Measurements from ENCODE around the gene HS3ST5.
A peak's percentile ranks its signal among the peaks of the same experiment; 100 is the strongest.
"Not testable (repeated sequence)": the region's sequence is repeated elsewhere in the genome, so short reads cannot be mapped to it uniquely, and the experiment has no call there.

The HS3ST5 gene

GRCh38 chr6:114228675-114229074, 114.1 kb downstream of the HS3ST5 start:
- Histone ChIP-seq H3K27ac (ENCODE audit: low read depth, low read length) (no peak overlapping the region), H3K4me3 (ENCODE audit: low read depth, low read length) (no peak overlapping the region), H3K27me3 (ENCODE audit: control insufficient read depth, insufficient read depth, low read length) (no peaks in the 10 kb centered on the region), H3K4me1 (ENCODE audit: control insufficient read depth, insufficient read depth, low read length) (peaks cover 18% of the 10 kb centered on the region), H3K36me3 (ENCODE audit: control insufficient read depth, insufficient read depth, low read length) (no peaks in the 10 kb centered on the region), H3K9me3 (ENCODE audit: control insufficient read depth, insufficient read depth, low read length) (no peaks in the 10 kb centered on the region), H3K9ac (ENCODE audit: low read depth, low read length) (no peak overlapping the region)

- Histone ChIP-seq H3K27ac (ENCODE audit: low read depth, low read length) (no peak overlapping the region), H3K9me3 (ENCODE audit: control insufficient read depth, insufficient read depth, low read length) (no peaks in the 10 kb centered on the region), H3K4me1 (ENCODE audit: control insufficient read depth, insufficient read depth, low read length) (peaks cover 23% of the 10 kb centered on the region), H3K4me3 (ENCODE audit: low read depth, low read length) (no peak overlapping the region), H3K9ac (ENCODE audit: low read depth, low read length) (no peak overlapping the region), H3K27me3 (ENCODE audit: control insufficient read depth, insufficient read depth, low read length) (no peaks in the 10 kb centered on the region), H3K36me3 (ENCODE audit: control insufficient read depth, insufficient read depth, low read length) (no peaks in the 10 kb centered on the region)
Measured at GRCh38 chr6:114227944-114228468, 114.8 kb downstream of the HS3ST5 start.

- Histone ChIP-seq H3K9me3 (ENCODE audit: control insufficient read depth, insufficient read depth, low read length) (no peaks in the 10 kb centered on the region), H3K36me3 (ENCODE audit: control insufficient read depth, insufficient read depth, low read length) (no peaks in the 10 kb centered on the region), H3K4me3 (ENCODE audit: low read depth, low read length) (no peak overlapping the region), H3K4me1 (ENCODE audit: control insufficient read depth, insufficient read depth, low read length) (peaks cover 28% of the 10 kb centered on the region), H3K27ac (ENCODE audit: low read depth, low read length) (no peak overlapping the region), H3K9ac (ENCODE audit: low read depth, low read length) (no peak overlapping the region), H3K27me3 (ENCODE audit: control insufficient read depth, insufficient read depth, low read length) (no peaks in the 10 kb centered on the region)
Measured at GRCh38 chr6:114220241-114220640, 122.6 kb downstream of the HS3ST5 start.

GRCh38 chr6:114218437-114219340, 124.1 kb downstream of the HS3ST5 start:
- peaks cover 26% of the 10 kb centered on the region for H3K4me1 ChIP-seq (ENCODE audit: control insufficient read depth, insufficient read depth, low read length)
- H3K4me3 ChIP-seq (ENCODE audit: low read depth, low read length): no peak overlapping the region
- H3K9ac ChIP-seq (ENCODE audit: low read depth, low read length): no peak overlapping the region
- H3K27ac ChIP-seq (ENCODE audit: low read depth, low read length): no peak overlapping the region
- H3K9me3 ChIP-seq (ENCODE audit: control insufficient read depth, insufficient read depth, low read length): no peaks in the 10 kb centered on the region
- H3K27me3 ChIP-seq (ENCODE audit: control insufficient read depth, insufficient read depth, low read length): no peaks in the 10 kb centered on the region
- no peaks in the 10 kb centered on the region for H3K36me3 ChIP-seq (ENCODE audit: control insufficient read depth, insufficient read depth, low read length)

- not testable (repeated sequence) for H3K9ac ChIP-seq (ENCODE audit: low read depth, low read length); H3K27ac ChIP-seq (ENCODE audit: low read depth, low read length); H3K36me3 ChIP-seq (ENCODE audit: control insufficient read depth, insufficient read depth, low read length); H3K4me3 ChIP-seq (ENCODE audit: low read depth, low read length); H3K9me3 ChIP-seq (ENCODE audit: control insufficient read depth, insufficient read depth, low read length); H3K27me3 ChIP-seq (ENCODE audit: control insufficient read depth, insufficient read depth, low read length)
- peaks cover 19% of the 10 kb centered on the region for H3K4me1 ChIP-seq (ENCODE audit: control insufficient read depth, insufficient read depth, low read length)
Measured at GRCh38 chr6:114217996-114218395, 124.8 kb downstream of the HS3ST5 start.

- Histone ChIP-seq H3K4me1 (ENCODE audit: control insufficient read depth, insufficient read depth, low read length) (peaks cover 14% of the 10 kb centered on the region), H3K27me3 (ENCODE audit: control insufficient read depth, insufficient read depth, low read length) (no peaks in the 10 kb centered on the region), H3K4me3 (ENCODE audit: low read depth, low read length) (no peak overlapping the region), H3K36me3 (ENCODE audit: control insufficient read depth, insufficient read depth, low read length) (0 out of 2 replicates have a peak, but pooled peaks cover 3% of the 10 kb centered on the region), H3K9me3 (ENCODE audit: control insufficient read depth, insufficient read depth, low read length) (no peaks in the 10 kb centered on the region), H3K9ac (ENCODE audit: low read depth, low read length) (no peak overlapping the region), H3K27ac (ENCODE audit: low read depth, low read length) (no peak overlapping the region)
Measured at GRCh38 chr6:114216789-114217467, 125.9 kb downstream of the HS3ST5 start.

GRCh38 chr6:114210467-114210866, 132.4 kb downstream of the HS3ST5 start:
- Histone ChIP-seq H3K4me3 (ENCODE audit: low read depth, low read length) (no peak overlapping the region), H3K27me3 (ENCODE audit: control insufficient read depth, insufficient read depth, low read length) (no peaks in the 10 kb centered on the region), H3K27ac (ENCODE audit: low read depth, low read length) (no peak overlapping the region), H3K36me3 (ENCODE audit: control insufficient read depth, insufficient read depth, low read length) (peaks cover 3% of the 10 kb centered on the region; the same call in 1 of the 2 replicates), H3K9ac (ENCODE audit: low read depth, low read length) (no peak overlapping the region), H3K9me3 (ENCODE audit: control insufficient read depth, insufficient read depth, low read length) (peaks cover 10% of the 10 kb centered on the region), H3K4me1 (ENCODE audit: control insufficient read depth, insufficient read depth, low read length) (no peaks in the 10 kb centered on the region)

GRCh38 chr6:114203460-114203859, 139.4 kb downstream of the HS3ST5 start:
- Histone ChIP-seq H3K4me1 (ENCODE audit: control insufficient read depth, insufficient read depth, low read length) (peaks cover 35% of the 10 kb centered on the region), H3K27ac (ENCODE audit: low read depth, low read length) (no peak overlapping the region), H3K4me3 (ENCODE audit: low read depth, low read length) (no peak overlapping the region), H3K9ac (ENCODE audit: low read depth, low read length) (no peak overlapping the region; the same call in 1 of the 2 replicates), H3K36me3 (ENCODE audit: control insufficient read depth, insufficient read depth, low read length) (no peaks in the 10 kb centered on the region; the same call in 1 of the 2 replicates), H3K27me3 (ENCODE audit: control insufficient read depth, insufficient read depth, low read length) (no peaks in the 10 kb centered on the region), H3K9me3 (ENCODE audit: control insufficient read depth, insufficient read depth, low read length) (peaks cover 15% of the 10 kb centered on the region)

GRCh38 chr6:114202389-114202788, 140.4 kb downstream of the HS3ST5 start:
- Histone ChIP-seq H3K36me3 (ENCODE audit: control insufficient read depth, insufficient read depth, low read length) (no peaks in the 10 kb centered on the region; the same call in 1 of the 2 replicates), H3K4me1 (ENCODE audit: control insufficient read depth, insufficient read depth, low read length) (peaks cover 40% of the 10 kb centered on the region), H3K4me3 (ENCODE audit: low read depth, low read length) (peak overlapping the region; percentile 20; the same call in 1 of the 2 replicates), H3K27ac (ENCODE audit: low read depth, low read length) (peak overlapping the region; percentile 56), H3K9me3 (ENCODE audit: control insufficient read depth, insufficient read depth, low read length) (peaks cover 15% of the 10 kb centered on the region), H3K27me3 (ENCODE audit: control insufficient read depth, insufficient read depth, low read length) (no peaks in the 10 kb centered on the region), H3K9ac (ENCODE audit: low read depth, low read length) (no peak overlapping the region)

GRCh38 chr6:114200891-114201290, 141.9 kb downstream of the HS3ST5 start:
- Histone ChIP-seq H3K27ac (ENCODE audit: low read depth, low read length) (no peak overlapping the region), H3K9ac (ENCODE audit: low read depth, low read length) (no peak overlapping the region), H3K9me3 (ENCODE audit: control insufficient read depth, insufficient read depth, low read length) (peaks cover 9% of the 10 kb centered on the region), H3K27me3 (ENCODE audit: control insufficient read depth, insufficient read depth, low read length) (no peaks in the 10 kb centered on the region), H3K36me3 (ENCODE audit: control insufficient read depth, insufficient read depth, low read length) (no peaks in the 10 kb centered on the region), H3K4me1 (ENCODE audit: control insufficient read depth, insufficient read depth, low read length) (peaks cover 53% of the 10 kb centered on the region), H3K4me3 (ENCODE audit: low read depth, low read length) (no peak overlapping the region)

All from HUES48 (cell line).